RWPE2 (cell line): ENCODE measurements around the gene ZNF473.
"Not testable (repeated sequence)": the region's sequence is repeated elsewhere in the genome, so short reads cannot be mapped to it uniquely, and the experiment has no call there.

Experiments used
- ATAC-seq: fragments of 200-7000 bp; cut with Tn5 transposase; 3 replicates; pipeline ENCODE4 v1.9.1; 2021; ENCODE audit warnings: low read depth
- DNase-seq: peaks from one replicate; pipeline ENCODE4 v3.0.0-alpha.2; 2020; ENCODE audit warnings: low spot score
- H3K27ac ChIP-seq: fragments of 450-650 bp; 2 replicates; pipeline ENCODE4 v1.5.1; 2017; ENCODE audit warnings: mild to moderate bottlenecking; ENCODE audit not compliant: poor library complexity, severe bottlenecking
- H3K27me3 ChIP-seq: fragments of 250-450 bp; sonication (Bioruptor Pico); 2 replicates; pipeline ENCODE4 v1.5.1; 2021; ENCODE audit warnings: mild to moderate bottlenecking, moderate library complexity; ENCODE audit not compliant: insufficient read depth, poor library complexity, severe bottlenecking
- H3K36me3 ChIP-seq: fragments of 250-450 bp; sonication (Bioruptor Pico); 2 replicates; pipeline ENCODE4 v1.5.1; 2020; ENCODE audit warnings: low read depth, mild to moderate bottlenecking, moderate library complexity
- H3K4me1 ChIP-seq: fragments of 250-450 bp; sonication (Bioruptor Pico); 2 replicates; pipeline ENCODE4 v1.5.1; 2021; ENCODE audit warnings: mild to moderate bottlenecking, moderate library complexity; ENCODE audit not compliant: insufficient read depth, poor library complexity, severe bottlenecking
- H3K4me3 ChIP-seq: fragments of 250-450 bp; sonication (Bioruptor Pico); 2 replicates; pipeline ENCODE4 v1.5.1; 2021; ENCODE audit warnings: mild to moderate bottlenecking, moderate library complexity; ENCODE audit not compliant: severe bottlenecking
- H3K9me3 ChIP-seq: fragments of 250-450 bp; sonication (Bioruptor Pico); 2 replicates; pipeline ENCODE4 v1.5.1; 2021; ENCODE audit warnings: mild to moderate bottlenecking, moderate library complexity; ENCODE audit not compliant: severe bottlenecking
- CTCF ChIP-seq: fragments of 450-650 bp; IDR thresholded peaks from one replicate; pipeline ENCODE4 v1.5.1; 2017; ENCODE audit warnings: mild to moderate bottlenecking, moderate library complexity; ENCODE audit not compliant: poor library complexity, severe bottlenecking

ZNF473 gene

GRCh38 chr19:50061650-50062049, 35.8 kb downstream of the ZNF473 start:
- no peak for TF ChIP-seq CTCF
- DNase-seq, result no peak
- Histone ChIP-seq H3K4me1 (no peaks in the 10 kb centered on the region), H3K9me3 (peaks cover 14% of the 10 kb centered on the region), H3K36me3 (no peaks in the 10 kb centered on the region), H3K27ac (no peak overlapping the region), H3K4me3 (no peak overlapping the region), H3K27me3 (no peaks in the 10 kb centered on the region)
- ATAC-seq, result no peak

GRCh38 chr19:50065938-50066337, 40.1 kb downstream of the ZNF473 start:
- TF ChIP-seq CTCF, result no peak
- ATAC-seq, result no peak

GRCh38 chr19:50067575-50067974, 41.8 kb downstream of the ZNF473 start:
- H3K9me3 ChIP-seq, result no peaks in the 10 kb centered on the region
- no peak for TF ChIP-seq CTCF
- H3K4me1 ChIP-seq, result no peaks in the 10 kb centered on the region
- H3K4me3 ChIP-seq, result no peak overlapping the region
- no peaks in the 10 kb centered on the region for H3K36me3 ChIP-seq
- H3K27ac ChIP-seq, result no peak overlapping the region
- H3K27me3 ChIP-seq, result no peaks in the 10 kb centered on the region
- no peak for ATAC-seq
- DNase-seq, result no peak

More at GRCh38 chr19:50065938-50066337, 40.1 kb downstream of the ZNF473 start:
- Histone ChIP-seq H3K4me1 (no peaks in the 10 kb centered on the region), H3K27me3 (no peaks in the 10 kb centered on the region), H3K27ac (no peak overlapping the region), H3K4me3 (no peak overlapping the region), H3K9me3 (no peaks in the 10 kb centered on the region), H3K36me3 (no peaks in the 10 kb centered on the region)
- no peak for DNase-seq

- ATAC-seq, H3K4me1 ChIP-seq, DNase-seq: not testable (repeated sequence)
Observed at GRCh38 chr19:50068382-50068781, 42.6 kb downstream of the ZNF473 start.

GRCh38 chr19:50075076-50075475, 49.3 kb downstream of the ZNF473 start:
- not testable (repeated sequence) for H3K9me3 ChIP-seq, ATAC-seq, H3K27ac ChIP-seq, H3K36me3 ChIP-seq, DNase-seq, H3K4me1 ChIP-seq, H3K4me3 ChIP-seq, H3K27me3 ChIP-seq

More at GRCh38 chr19:50068382-50068781, 42.6 kb downstream of the ZNF473 start:
- not testable (repeated sequence) for H3K36me3 ChIP-seq, H3K27me3 ChIP-seq, H3K4me3 ChIP-seq, H3K27ac ChIP-seq, H3K9me3 ChIP-seq

- not testable (repeated sequence) for H3K27me3 ChIP-seq, H3K27ac ChIP-seq, H3K4me3 ChIP-seq, ATAC-seq, H3K9me3 ChIP-seq, H3K4me1 ChIP-seq, H3K36me3 ChIP-seq, DNase-seq
Observed at GRCh38 chr19:50075644-50076372, 50.0 kb downstream of the ZNF473 start.

GRCh38 chr19:50076581-50077355, 51.0 kb downstream of the ZNF473 start:
- H3K9me3 ChIP-seq, H3K4me3 ChIP-seq, H3K27ac ChIP-seq, H3K36me3 ChIP-seq, H3K27me3 ChIP-seq, H3K4me1 ChIP-seq, ATAC-seq, DNase-seq: not testable (repeated sequence)

- H3K9me3 ChIP-seq, ATAC-seq, DNase-seq, H3K4me3 ChIP-seq, H3K27me3 ChIP-seq, H3K4me1 ChIP-seq, H3K36me3 ChIP-seq, H3K27ac ChIP-seq: not testable (repeated sequence)
Observed at GRCh38 chr19:50079014-50079413, 53.2 kb downstream of the ZNF473 start.
